Gastroesophageal sphincter (tissue), 4 donors: ENCODE measurements around the gene RAB27B. TPM values are rescaled to one million over a fixed set of nuclear protein-coding genes. Genes with fewer than 3 reads are reported as not detected.

Experiments used
- ATAC-seq: fragments of 150-250 bp; one replicate; pipeline ENCODE4 v1.9.1; 2016; ENCODE audit warnings: mild to moderate bottlenecking, moderate library complexity
- H3K27ac ChIP-seq, 4 donors: fragments of 200-600 bp; sonication (generic) in 3 of 4; 1 replicate in 3 of 4; 2 replicates in 1 of 4; pipeline ENCODE4 v1.5.1; 2016 to 2019
- H3K27me3 ChIP-seq: fragments of 200-600 bp; sonication (generic); one replicate; pipeline ENCODE4 v1.5.1; 2019
- H3K36me3 ChIP-seq, 2 donors: fragments of 200-600 bp; sonication (generic); one replicate each; pipeline ENCODE4 v1.5.1; 2019; ENCODE audit warnings: control low read depth in 1 of 2
- H3K4me1 ChIP-seq, 3 donors: fragments of 200-600 bp; sonication (generic); 1 replicate in 2 of 3; 2 replicates in 1 of 3; pipeline ENCODE4 v1.5.1; 2016 to 2019; ENCODE audit warnings: control low read depth in 2 of 3
- H3K4me3 ChIP-seq, 2 donors: fragments of 200-600 bp; sonication (generic); one replicate each; pipeline ENCODE4 v1.5.1; 2019; ENCODE audit warnings: mild to moderate bottlenecking in 1 of 2, moderate library complexity in 1 of 2
- H3K9me3 ChIP-seq, 3 donors: fragments of 200-600 bp; sonication (generic); one replicate each; pipeline ENCODE4 v1.5.1; 2017 to 2019; ENCODE audit warnings: control low read depth in 2 of 3
- CTCF ChIP-seq, 4 experiments: fragments of 200-600 bp in 2 of 4; fragments of 450-650 bp in 2 of 4; sonication (generic) in 1 of 4; IDR thresholded peaks; one replicate each; pipeline ENCODE4 v1.5.1; 2017 to 2019; ENCODE audit warnings: antibody characterized with exemption in 4 of 4, mild to moderate bottlenecking in 2 of 4, moderate library complexity in 2 of 4
- EP300 ChIP-seq: sonication (generic); formaldehyde crosslinking; IDR thresholded peaks from one replicate; pipeline ENCODE4 v1.6.1; 2017; ENCODE audit warnings: antibody characterized with exemption, mild to moderate bottlenecking
- POLR2A ChIP-seq, 2 donors: fragments of 450-650 bp; IDR thresholded peaks; one replicate each; pipeline ENCODE4 v1.6.1; 2017; ENCODE audit warnings: antibody characterized with exemption in 2 of 2, mild to moderate bottlenecking in 2 of 2, moderate library complexity in 1 of 2
- POLR2AphosphoS5 ChIP-seq: sonication (generic); formaldehyde crosslinking; IDR thresholded peaks from one replicate; pipeline ENCODE4 v1.6.1; 2017; ENCODE audit warnings: antibody characterized with exemption
- WGBS, 2 donors: methylation state at CpG; one replicate each; pipeline ENCODE4 v1.1.5; 2018; ENCODE audit warnings: low coverage in 1 of 2; 5-methylcytosine and 5-hydroxymethylcytosine counted together
- total RNA-seq, 4 donors: library from RNA; depleted of rRNA; stranded (reverse); fragments of >200 nt; gene quantifications; one replicate each; pipeline ENCODE4 v1.1.0, GENCODE V29; 2016

The RAB27B gene
- total RNA-seq, 4 donors from 2014 or later, result 0.31 to 3.0 (median 0.69) TPM

- H3K36me3 ChIP-seq, result no peaks in the 10 kb centered on the region
- ATAC-seq, result no peak
- H3K27ac ChIP-seq, result no peak overlapping the region
- peak overlapping the region in 1 of 2 donors; percentile 52 for H3K4me3 ChIP-seq
- H3K4me1 ChIP-seq, result peaks cover 0 to 14% (median 3%) of the 10 kb centered on the region in 3 donors
- H3K9me3 ChIP-seq, result no peaks in the 10 kb centered on the region
- peaks cover 3% of the 10 kb centered on the region for H3K27me3 ChIP-seq
- TF ChIP-seq POLR2A (IDR thresholded peaks at IDR 0.05) (no peak), CTCF (IDR thresholded peaks at IDR 0.05) (no peak), POLR2AphosphoS5 (no peak), EP300 (no peak)
- 29 to 32% methylated on average over 2 of the region's 2 CpGs for WGBS, 2 donors
Observed at GRCh38 chr18:54828986-54829385, 709 bp downstream of the RAB27B start.

GRCh38 chr18:54829856-54830255 is 1.6 kb downstream of the RAB27B start:
- WGBS, 2 donors, result 89 to 93% methylated on average over 1 of the region's 1 CpG
- TF ChIP-seq CTCF (IDR thresholded peaks at IDR 0.05), result no peak
- no peak for TF ChIP-seq EP300
- TF ChIP-seq POLR2A (IDR thresholded peaks at IDR 0.05), result no peak
- no peak for TF ChIP-seq POLR2AphosphoS5

GRCh38 chr18:54830260-54830659 is 2.0 kb downstream of the RAB27B start:
- Histone ChIP-seq H3K36me3 (no peaks in the 10 kb centered on the region), H3K4me3 (no peak overlapping the region), H3K4me1 (peaks cover 0 to 14% (median 3%) of the 10 kb centered on the region in 3 donors), H3K27ac (no peak overlapping the region), H3K27me3 (peaks cover 3% of the 10 kb centered on the region), H3K9me3 (no peaks in the 10 kb centered on the region)
- 88 to 91% methylated on average over 1 of the region's 1 CpG for WGBS, 2 donors
- TF ChIP-seq POLR2A (IDR thresholded peaks at IDR 0.05) (no peak), POLR2AphosphoS5 (no peak), EP300 (no peak), CTCF (IDR thresholded peaks at IDR 0.05) (no peak)
- ATAC-seq, result no peak

More at GRCh38 chr18:54829856-54830255, 1.6 kb downstream of the RAB27B start:
- H3K27ac ChIP-seq, result no peak overlapping the region
- H3K4me3 ChIP-seq, result no peak overlapping the region
- H3K27me3 ChIP-seq, result peaks cover 3% of the 10 kb centered on the region
- H3K9me3 ChIP-seq, result no peaks in the 10 kb centered on the region
- H3K4me1 ChIP-seq, result peaks cover 0 to 14% (median 3%) of the 10 kb centered on the region in 3 donors
- no peaks in the 10 kb centered on the region for H3K36me3 ChIP-seq
- no peak for ATAC-seq

- Histone ChIP-seq H3K27me3 (peaks cover 3% of the 10 kb centered on the region), H3K27ac (no peak overlapping the region), H3K36me3 (no peaks in the 10 kb centered on the region), H3K9me3 (no peaks in the 10 kb centered on the region), H3K4me1 (peaks cover 0 to 14% (median 3%) of the 10 kb centered on the region in 3 donors), H3K4me3 (no peak overlapping the region)
- TF ChIP-seq POLR2A (IDR thresholded peaks at IDR 0.05), result no peak
- ATAC-seq, result no peak
- 69 to 92% methylated on average over 2 of the region's 2 CpGs for WGBS, 2 donors
Observed at GRCh38 chr18:54830866-54831265, 2.6 kb downstream of the RAB27B start.

- H3K36me3 ChIP-seq, result no peaks in the 10 kb centered on the region
- H3K27me3 ChIP-seq, result peaks cover 3% of the 10 kb centered on the region
- no peak for TF ChIP-seq POLR2A (IDR thresholded peaks at IDR 0.05)
- no peak for TF ChIP-seq EP300
- no peak for TF ChIP-seq POLR2AphosphoS5
- no peak for TF ChIP-seq CTCF (IDR thresholded peaks at IDR 0.05)
- H3K4me3 ChIP-seq, result no peak overlapping the region
- H3K9me3 ChIP-seq, result no peaks in the 10 kb centered on the region
- no peaks in the 10 kb centered on the region for H3K4me1 ChIP-seq
- 70 to 86% methylated on average over 2 of the region's 2 CpGs for WGBS, 2 donors
- no peak overlapping the region for H3K27ac ChIP-seq
- ATAC-seq, result no peak
Observed at GRCh38 chr18:54835944-54836343, 7.7 kb downstream of the RAB27B start.
